ENCODE measurements around the gene TMEM147.

GRCh38 chr19:35514282-35514809, 31.1 kb upstream of the TMEM147 start:
- TF ChIP-seq CTCF (IDR thresholded peaks at IDR 0.05) (no peak), POLR2AphosphoS5 (IDR thresholded peaks at IDR 0.05; ENCODE audit: insufficient read depth in 1 of 2, low read depth in 1 of 2) (no peak)
